GM19239 (cell line): ENCODE data around the gene DPM2.
A peak's percentile ranks its signal among the peaks of the same experiment; 100 is the strongest.

ENCODE experiments used
- DNase-seq: peaks from one replicate; pipeline ENCODE4 v3.0.0; 2011; ENCODE audit warnings: low spot score; ENCODE audit not compliant: insufficient read length
- FAIRE-seq: peaks from 2 replicates; lab custom pipeline; 2011; peaks lifted over from hg19 to GRCh38; lab: Jason Lieb, UNC

Gene DPM2

DNA sequence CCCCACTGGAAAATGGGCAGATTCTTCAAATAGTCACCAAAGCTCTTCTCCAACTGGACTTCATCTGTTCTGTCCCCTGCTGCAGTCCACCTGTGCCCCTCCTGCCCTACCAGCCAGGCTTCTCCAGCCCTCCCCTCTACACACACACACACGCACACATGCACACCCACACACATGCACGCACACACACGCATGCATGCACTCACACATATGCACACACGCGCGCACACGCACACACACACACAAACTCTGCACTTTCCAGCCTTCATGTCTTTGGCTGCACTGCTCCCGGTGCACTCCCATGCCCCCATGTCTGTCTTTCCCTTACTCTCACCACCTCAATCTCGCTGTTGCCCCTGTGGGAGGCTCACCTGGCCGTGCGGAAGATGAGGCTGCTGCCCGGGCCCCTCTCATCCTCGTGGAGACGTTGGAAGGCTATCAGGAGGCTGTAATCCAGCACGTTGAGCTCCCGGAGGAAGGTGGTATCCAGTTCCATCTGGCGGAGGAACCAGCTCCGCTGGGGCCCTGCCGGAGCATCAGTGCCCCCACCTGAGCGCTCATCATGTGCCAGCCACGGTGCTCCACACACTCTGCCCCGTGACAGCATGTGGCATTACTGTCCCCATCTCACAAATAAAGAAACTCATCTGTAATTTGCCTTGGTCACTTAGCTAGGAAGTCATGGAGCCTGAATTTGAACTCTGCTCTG is 12.8 kb downstream of the DPM2 start:
- FAIRE-seq (no peak), DNase-seq (no peak)

DNA sequence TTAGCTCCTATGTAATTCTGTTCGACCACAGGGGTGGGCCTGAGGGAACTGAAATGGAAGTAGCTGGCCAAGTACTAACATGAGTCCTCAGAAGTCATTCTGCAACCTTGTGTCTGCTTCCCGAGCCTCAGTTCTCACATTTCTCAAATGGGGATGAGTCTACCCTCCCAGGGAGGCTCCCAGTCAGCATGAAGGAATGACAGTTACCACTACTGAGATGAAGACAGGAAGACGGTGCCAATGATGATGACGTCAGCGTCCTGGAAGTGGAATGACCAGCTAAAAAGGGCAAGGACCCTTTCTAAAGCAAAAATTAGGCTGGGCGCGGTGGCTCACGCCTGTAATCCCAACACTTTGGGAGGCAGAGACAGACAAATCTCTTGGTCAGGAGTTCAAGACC is 13.9 kb downstream of the DPM2 start:
- DNase-seq (no peak), FAIRE-seq (no peak)

DNA sequence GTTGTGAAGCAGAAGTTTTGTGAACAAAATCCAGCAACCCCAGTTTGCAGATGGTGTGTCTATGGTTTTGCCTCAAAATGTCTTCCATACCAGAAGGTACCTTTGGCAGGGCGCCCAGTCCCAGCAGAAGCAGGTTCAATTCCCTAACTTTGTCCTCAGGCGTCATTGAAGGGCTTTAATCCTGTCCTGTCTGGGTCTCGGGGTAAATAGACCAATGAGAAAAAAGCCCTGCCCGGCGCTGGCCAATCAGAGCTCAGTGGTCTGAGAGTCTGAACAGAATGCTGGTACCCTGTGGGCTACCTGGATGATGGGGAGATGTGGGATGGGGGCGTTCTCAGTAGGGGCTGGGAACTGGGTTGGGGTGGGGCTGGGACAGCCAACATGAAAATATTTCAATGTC is 14.6 kb downstream of the DPM2 start:
- FAIRE-seq (no peak), DNase-seq (no peak)

DNA sequence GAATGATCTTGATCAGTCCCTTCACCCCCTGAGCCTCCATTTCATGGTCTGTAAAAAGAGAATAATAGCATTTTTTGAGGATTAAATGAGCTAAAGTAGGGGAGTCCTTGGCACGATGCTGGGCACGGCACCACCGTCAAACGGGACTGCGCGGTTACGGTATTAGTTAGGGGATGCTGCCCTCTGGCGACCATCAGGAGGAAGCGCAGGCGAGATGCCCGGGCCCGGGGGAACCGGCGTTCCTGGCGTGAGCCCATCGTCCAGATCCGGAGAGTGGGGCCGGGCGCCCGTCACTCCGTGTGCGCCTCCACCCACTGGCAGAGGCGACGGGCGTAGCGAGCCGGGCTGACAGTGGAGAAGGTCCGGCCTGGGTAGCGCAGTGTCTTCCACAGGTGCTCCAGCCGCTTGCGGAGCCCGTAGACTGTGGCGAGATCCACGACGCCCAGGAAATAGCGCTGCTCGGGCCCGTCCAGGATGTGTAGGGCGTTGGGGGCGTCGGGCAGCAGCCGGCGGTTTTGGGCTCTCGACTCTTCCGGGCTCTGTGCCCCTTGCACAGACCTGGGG is 16.0 kb downstream of the DPM2 start:
- FAIRE-seq (peak; percentile 57), DNase-seq (peak; percentile 85)

DNA sequence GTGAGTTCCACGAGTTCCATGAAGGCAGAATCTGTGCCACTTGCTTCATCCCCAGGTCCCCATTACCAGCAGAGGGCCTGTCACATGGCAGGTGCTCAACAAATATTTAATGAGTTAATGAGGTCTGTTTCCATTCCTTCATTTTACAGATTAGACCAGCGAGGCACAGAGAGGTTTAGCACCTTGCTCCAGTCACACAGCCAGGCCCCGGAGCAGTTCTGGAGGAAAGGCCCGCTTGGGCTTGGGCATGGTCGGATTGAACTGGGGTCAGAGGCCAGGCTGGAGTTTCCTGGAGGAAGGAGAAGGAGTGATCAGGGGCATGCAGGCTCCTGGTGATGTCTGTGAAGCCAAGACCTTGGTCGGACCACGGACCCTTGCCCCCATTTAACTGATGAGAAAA is 16.9 kb downstream of the DPM2 start:
- DNase-seq = no peak
- no peak for FAIRE-seq

DNA sequence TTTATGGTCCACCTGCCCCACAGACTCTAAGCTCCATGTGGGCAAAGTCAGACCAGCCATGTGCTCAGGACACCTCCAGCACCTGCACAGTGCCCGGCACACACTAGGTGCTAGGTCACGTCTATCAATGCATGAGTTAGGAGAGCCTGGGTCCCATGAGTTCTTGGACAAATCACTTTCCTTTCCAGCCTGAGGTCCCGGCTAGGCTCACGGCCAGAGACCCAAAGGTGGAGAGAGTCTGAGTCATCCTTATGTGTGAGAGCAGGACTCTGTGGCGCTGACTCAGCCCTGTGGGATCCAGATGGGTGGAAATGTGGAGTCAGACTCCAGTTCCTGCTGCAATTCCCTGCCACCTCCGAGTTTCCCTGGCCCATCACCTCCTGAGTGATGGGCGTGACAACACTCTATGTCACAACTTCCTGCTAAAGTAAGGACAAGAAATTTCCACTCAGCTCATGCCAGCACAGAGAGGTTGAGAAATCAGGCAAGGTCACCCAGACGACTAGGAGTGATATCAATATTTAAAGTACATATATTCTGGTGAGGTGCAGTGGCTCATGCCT is 18.3 kb downstream of the DPM2 start:
- no peak for DNase-seq
- FAIRE-seq = no peak

DNA sequence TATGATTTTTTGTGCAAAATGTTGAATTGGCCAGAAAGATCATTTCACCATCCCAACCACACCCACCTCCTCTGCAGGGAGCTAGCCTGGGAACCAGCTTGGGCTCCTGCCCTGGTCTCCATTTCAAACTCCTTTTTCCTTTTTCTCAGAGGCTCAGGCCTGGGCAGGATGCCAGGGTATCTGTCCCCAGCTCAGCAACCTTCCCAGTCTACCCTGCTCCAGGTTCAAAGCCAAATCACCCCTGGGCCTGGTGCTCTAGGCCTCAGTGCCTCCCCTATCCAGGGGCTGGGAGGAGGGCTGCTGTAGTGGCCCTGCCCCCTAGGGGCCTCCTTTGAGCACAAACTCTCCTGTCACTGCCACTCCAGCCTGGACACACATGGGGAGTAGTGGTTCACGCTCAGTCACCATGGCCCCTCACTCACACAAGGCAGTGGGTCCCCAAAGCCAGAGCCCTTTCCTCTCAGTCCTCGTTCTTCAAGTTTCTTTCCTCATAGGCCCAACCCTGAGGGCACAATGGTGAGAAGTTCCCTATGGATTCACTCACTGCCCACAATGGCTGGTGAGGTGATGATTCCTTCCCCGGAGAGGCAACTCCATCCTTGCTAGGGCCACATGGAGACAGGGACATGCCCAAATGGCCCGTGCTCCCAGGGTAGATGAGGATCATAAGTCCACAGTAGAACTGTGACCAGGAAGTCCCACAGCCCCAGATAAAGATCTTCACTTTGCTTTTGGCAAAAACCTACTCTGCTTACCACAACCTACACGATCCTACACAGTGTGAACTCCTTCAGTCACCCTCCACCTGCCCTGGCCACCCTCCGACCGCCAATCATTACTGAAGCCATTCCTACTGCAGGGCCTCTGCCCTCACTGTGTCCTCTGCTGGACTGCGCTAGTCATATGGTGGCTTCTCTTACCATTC is 19.2 kb downstream of the DPM2 start:
- FAIRE-seq (no peak), DNase-seq (no peak)

DNA sequence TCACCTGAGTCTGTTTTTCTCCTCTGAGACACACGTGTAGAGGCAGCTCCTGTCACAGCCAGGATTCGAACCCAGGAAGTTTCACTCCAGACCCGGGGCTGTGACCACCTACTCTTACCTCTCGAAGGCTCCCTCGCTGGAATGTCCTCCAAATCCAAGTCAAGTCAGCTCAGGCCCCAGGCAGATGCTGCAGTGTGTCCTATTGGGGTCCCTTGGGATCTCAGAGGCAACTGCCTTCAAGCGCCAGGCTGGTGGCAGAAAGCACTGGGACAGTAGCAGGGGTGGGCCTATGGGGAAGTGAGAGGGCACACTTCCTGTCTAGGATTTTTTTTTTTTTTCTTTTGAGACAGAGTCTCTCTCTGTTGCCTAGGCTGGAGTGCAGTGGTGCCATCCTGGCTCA is 20.1 kb downstream of the DPM2 start:
- no peak for DNase-seq
- FAIRE-seq = peak; percentile 83

DNA sequence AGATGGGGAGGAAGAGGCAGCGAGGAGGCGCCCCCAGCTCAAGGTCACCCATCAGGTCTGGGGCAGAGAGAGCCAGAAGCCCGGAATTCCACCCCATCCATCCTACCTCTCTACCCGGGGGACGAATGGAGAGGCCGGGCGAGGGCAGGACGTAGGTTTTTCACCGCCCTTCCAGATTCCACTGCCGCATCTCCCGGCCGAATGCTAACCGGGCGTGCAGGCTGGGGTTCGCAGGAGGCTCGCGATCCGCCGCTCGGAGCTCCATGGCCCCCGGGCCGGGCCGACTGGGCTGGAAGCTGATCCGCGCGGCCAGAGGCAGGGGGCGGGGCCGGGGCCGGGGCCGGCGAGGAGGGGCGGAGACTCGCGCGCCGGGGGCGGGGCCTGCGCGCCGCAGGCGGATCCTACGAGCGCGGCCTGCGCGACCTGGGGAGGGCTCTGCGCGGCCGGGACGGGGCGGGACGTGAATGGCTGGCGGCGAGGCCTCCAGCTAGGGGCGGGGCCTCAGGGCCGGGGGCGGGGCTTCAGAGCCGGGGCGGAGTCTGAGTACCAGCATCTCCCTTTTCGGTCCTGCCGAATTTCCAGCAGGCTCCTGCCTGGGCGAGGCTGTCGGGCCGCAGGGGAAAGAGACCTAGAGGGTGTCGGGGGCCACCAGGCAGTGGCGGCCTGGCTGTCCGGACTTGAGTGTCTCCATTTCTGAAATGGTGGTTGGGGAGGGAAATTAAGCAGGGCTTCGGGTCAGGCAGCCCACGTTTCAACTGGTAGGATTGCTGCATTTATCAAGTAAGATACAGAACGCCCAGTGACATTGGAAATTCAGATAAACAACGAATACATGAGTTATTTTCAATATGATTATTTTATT is 20.7 kb downstream of the DPM2 start, which contains the start of gene ST6GALNAC4:
Gene ST6GALNAC4, minus strand, starts transcription at position 322 of the 862 bp plus-strand sequence. CDS start 622 bp downstream, outside the sequence.
- DNase-seq = peak; percentile 80
- FAIRE-seq = peak; percentile 70

DNA sequence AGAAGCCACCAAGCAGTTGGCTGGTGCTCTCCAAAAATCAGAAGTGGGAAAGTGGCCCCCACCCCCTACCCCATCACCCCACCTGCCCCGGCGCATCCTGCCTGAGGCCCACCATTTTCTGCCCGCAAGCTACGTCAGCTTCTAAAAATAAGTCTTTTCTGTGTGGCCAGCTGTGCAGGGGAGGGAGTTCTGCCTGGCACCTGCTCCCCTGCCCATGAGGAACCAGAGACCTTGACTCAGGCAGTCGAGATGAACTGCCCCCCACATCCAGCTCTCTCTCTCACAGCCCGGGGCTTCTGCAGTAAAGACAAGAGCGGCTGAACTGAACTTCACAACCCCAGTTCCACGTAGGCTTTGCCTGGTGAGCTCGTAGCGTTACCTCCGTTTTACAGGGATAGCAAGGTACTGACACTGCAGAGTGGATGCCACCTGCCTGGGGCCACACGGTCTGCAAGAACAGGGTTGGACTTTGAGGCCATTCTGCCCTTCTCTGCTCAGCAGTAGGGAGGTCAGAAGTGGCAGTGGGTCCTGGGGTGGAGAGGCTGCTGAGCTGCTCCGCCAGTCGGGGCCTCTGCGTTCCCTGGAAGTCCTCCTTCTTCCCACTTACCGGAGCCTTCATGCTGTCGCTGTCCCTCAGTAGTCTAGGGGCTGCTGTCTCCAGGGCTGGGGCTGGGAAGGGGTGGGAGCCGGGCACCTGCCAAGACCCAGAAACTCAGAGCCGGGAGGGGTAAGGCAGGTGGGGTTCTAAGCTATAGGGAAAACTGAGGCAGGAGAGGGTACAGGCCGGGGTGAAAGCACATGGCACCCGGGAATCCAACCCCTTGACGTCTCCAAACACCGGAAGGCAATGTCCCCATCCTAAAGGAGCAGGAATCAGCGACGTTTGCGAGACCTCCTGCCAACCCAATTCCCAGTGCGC is 21.6 kb downstream of the DPM2 start:
- no peak for DNase-seq
- peak; percentile 86 for FAIRE-seq

DNA sequence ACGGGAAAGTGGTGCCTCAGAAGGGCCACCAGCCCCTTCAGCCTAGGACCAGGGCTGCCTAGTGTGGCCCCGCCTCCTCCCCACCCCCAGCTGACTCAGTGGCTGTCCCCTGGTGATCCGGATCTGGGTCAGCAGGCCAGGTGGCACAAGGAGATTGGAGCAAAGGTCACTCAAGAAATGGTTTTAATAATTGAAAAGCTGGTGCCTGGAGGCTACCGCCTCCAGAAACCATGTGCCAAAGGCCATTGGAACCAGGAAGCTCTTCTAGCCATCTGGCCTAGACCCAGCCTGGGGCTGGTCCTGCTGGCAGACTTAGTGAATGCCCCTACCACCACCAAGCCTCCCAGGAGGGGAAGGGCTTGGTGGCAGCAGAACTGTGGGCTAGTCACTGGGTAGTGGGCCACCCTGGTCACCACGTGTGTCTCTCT is 22.3 kb downstream of the DPM2 start:
- no peak for DNase-seq
- no peak for FAIRE-seq

DNA sequence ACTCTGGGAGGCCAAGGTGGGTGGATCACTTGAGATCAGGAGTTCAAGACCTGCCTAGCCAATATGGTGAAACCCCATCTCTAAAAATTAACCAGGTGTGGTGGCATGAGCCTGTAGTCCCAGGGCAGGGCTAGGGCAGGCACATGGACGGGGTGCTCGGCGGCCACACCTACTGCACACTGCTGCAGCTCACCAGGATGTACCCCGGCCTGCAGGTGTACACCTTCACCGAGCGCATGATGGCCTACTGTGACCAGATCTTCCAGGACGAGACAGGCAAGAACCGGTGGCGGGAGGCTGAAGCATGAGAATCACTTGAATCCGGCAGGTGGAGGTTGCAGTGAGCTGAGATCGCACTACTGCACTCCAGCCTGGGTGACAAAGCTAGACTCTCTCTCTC is 24.0 kb downstream of the DPM2 start:
- DNase-seq = no peak
- FAIRE-seq = no peak

DNA sequence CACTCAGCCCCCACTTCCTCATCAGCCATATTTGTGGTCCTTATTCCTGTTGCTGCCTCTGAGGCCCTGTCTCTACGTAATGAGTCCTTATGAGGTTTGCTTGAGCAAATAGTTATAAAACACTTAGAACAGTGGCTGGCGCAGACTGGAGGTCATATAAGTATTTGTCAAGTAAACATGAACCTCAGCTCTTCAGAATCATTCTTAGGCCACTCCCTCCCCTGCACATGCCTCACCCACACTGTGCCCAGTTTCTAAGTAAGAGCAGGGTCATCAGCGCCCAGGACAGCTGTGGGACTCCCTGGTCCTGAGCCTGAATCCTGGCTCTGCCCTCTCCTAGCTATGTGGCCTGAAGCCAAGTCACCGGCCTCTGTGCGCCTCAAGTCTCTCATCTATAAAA is 24.8 kb downstream of the DPM2 start:
- DNase-seq = no peak
- FAIRE-seq = no peak

DNA sequence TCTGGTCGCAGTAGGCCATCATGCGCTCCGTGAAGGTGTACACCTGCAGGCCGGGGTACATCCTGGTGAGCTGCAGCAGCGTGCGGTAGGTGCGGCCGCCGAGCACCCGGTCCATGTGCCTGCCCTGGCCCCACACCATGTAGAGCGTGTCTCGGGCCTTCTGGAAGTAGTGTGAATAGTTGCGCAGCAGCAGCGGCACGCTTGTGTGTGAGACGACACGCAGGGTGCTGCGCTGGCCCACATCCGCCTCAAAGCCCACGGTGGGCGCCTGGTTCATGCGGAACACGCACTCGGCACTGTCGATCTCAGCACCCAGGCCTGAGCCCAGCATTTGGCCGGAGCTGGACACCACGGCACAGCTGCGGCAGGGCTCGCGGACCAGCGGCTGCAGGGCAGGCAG is 25.4 kb downstream of the DPM2 start:
- FAIRE-seq (no peak), DNase-seq (no peak)

DNA sequence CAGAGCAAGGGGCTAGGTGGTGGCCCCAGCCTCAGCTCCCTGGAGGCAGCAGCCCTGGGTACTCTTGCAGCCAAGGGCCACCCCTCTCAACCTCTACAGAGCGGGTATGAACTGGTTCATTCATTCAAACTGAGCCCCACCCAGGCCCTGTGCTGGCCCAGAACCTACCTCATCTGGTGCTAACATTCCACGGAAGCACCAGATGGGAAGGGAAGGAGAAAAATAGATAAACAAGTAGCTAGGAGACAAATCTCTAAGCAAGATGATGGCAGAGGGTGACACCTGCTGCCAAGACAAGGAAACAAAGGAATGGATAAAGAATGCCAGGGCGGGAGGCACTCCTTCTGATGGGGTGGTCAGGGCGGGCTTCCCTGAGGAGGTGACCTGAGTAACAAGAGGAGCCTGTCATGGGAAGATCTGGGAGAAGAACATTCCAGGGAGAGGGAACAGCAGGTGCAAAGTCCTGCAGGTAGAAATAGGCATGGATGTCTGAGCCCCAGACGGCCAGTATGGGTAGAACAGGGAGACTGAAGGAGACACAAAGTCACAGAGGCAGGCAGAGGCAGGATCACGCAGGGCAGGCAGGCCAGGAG is 26.9 kb downstream of the DPM2 start:
- FAIRE-seq = peak; percentile 83
- no peak for DNase-seq

DNA sequence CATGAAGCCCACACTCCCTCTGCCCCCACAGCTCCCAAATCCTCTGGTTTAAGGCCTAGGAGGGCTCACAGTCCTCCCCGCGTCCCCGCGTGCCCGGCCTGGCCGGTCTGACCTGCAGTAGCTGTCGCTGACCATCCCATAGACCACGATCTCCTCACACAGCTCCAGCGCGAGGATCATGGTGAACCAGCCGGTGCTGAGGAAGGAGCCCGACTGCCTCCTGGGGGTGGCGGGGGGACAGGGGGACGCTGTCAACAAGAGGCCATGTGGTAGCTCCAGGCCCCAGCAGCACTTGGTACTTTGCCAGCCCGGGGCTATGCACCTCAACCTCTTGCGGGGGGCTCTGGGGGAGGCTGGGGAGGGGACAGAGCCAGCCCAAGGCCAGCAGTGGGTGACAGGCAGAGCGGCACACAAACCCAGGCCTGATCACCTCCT is 27.8 kb downstream of the DPM2 start:
- FAIRE-seq = no peak

DNA sequence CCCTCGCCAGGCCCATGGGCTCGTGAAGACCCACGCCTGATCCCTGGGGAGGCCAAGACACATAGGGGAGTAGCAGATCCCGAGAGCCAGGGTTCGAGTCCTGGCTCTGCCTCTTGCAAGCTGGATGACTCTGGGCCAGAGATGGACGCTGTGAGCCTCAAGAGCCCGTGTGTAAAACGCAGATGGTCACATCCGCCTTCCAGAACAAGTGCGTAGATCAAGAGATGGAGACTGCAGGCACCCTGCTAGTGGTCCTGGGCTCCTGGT is 29.1 kb downstream of the DPM2 start:
- FAIRE-seq (no peak), DNase-seq (no peak)

More for the DNA sequence above, 27.8 kb downstream of the DPM2 start:
- DNase-seq = no peak

DNA sequence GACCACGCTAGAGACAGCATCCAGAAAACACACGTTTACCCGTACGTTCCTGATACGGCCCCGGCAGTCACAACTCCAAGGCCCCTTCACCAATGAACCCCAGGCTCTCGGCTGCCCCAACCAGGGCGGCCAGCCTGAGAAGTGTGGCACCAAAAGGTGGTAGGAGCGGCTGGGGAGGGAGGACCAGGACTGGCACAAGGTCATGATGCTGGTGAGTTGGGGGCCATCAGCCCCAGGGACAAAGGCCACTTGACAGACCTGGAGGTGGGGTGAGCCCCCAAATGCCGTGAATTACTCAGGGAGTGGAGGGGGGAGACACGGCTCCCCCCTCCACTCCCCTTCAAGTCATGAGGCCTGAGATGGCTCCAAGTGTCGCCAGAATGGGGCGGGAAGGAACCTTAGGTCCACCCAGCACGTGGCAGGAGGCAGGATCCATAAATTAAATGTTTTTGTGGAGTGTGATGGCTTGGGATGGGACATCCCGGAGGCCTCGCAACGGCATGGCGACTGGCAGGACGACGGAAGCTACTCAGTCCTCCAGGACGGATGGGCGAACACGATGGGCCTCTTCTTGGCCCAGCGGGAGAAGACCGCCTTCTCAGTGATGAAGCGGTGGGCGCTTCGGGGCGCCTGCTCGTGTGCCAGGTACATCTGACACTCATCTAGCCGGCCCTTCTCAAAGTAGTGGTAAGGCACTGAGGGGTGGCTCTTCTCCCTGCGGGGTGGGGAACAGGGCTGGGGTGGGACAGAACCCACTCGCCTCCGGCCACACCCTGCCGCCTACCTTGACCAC is 29.6 kb downstream of the DPM2 start:
- DNase-seq (no peak), FAIRE-seq (no peak)
